Endodermal cell (in vitro differentiated cells): Measurements from ENCODE around the gene ZBTB20. TPM values are rescaled to one million over a fixed set of nuclear protein-coding genes. Genes with fewer than 3 reads are reported as not detected.

Source experiments
- DNase-seq: peaks from one replicate; pipeline ENCODE4 v3.0.0-alpha.2; 2017
- H3K27ac ChIP-seq: 2 replicates; pipeline ENCODE4 v1.5.1; 2013; ENCODE audit warnings: mild to moderate bottlenecking, low read depth, low read length, moderate library complexity
- H3K27me3 ChIP-seq: 2 replicates; pipeline ENCODE4 v1.6.1; 2013; ENCODE audit warnings: mild to moderate bottlenecking, low read length, moderate library complexity; ENCODE audit not compliant: insufficient read depth, control insufficient read depth, poor library complexity, severe bottlenecking
- H3K36me3 ChIP-seq: 2 replicates; pipeline ENCODE4 v1.7.0; 2013; ENCODE audit warnings: mild to moderate bottlenecking, low read length, moderate library complexity; ENCODE audit not compliant: control insufficient read depth, insufficient read depth
- H3K4me1 ChIP-seq: one replicate; pipeline ENCODE4 v1.7.0; 2013; ENCODE audit warnings: low read length; ENCODE audit not compliant: control insufficient read depth, insufficient read depth
- H3K4me3 ChIP-seq: 2 replicates; pipeline ENCODE4 v1.5.1; 2013; ENCODE audit warnings: mild to moderate bottlenecking, low read length, moderate library complexity
- H3K9ac ChIP-seq: 2 replicates; pipeline ENCODE4 v1.6.1; 2013; ENCODE audit warnings: mild to moderate bottlenecking, low read length, moderate library complexity; ENCODE audit not compliant: poor library complexity, severe bottlenecking; ENCODE audit errors: extremely low read depth
- H3K9me3 ChIP-seq: 2 replicates; pipeline ENCODE4 v1.6.1; 2013; ENCODE audit warnings: mild to moderate bottlenecking, low read length, moderate library complexity; ENCODE audit not compliant: control insufficient read depth
- H3K27ac Mint-ChIP-seq: 2 replicates; pipeline ENCODE4 v1.8.0; 2020; ENCODE audit warnings: mixed read lengths
- H3K27me3 Mint-ChIP-seq: 2 replicates; pipeline ENCODE4 v1.8.0; 2021; ENCODE audit warnings: mild to moderate bottlenecking, mixed read lengths; ENCODE audit not compliant: insufficient read depth
- H3K36me3 Mint-ChIP-seq: 2 replicates; pipeline ENCODE4 v1.8.0; 2020; ENCODE audit warnings: low read depth, mixed read lengths
- H3K4me1 Mint-ChIP-seq: 2 replicates; pipeline ENCODE4 v1.8.0; 2020; ENCODE audit warnings: mixed read lengths
- H3K4me3 Mint-ChIP-seq: 2 replicates; pipeline ENCODE4 v1.8.0; 2020; ENCODE audit warnings: mild to moderate bottlenecking, moderate library complexity, mixed read lengths
- H3K9me3 Mint-ChIP-seq: 2 replicates; pipeline ENCODE4 v1.8.0; 2020; ENCODE audit warnings: mild to moderate bottlenecking, mixed read lengths
- WGBS, 2 experiments: methylation state at CpG; one replicate each; pipeline versions ENCODE4 v1.1.5 to v1.1.7; 2013; ENCODE audit warnings: missing lambda C conversion rate in 2 of 2, mixed read lengths in 1 of 2; ENCODE audit not compliant: insufficient coverage in 1 of 2, insufficient read length in 1 of 2; 5-methylcytosine and 5-hydroxymethylcytosine counted together
- total RNA-seq, 2 donors: library from RNA; stranded (reverse); fragmentation: NEBNext Ultra II Directional in 1 of 2; extraction: Animal tissue kit (Norgen Biotek cat#: 25700) in 1 of 2; gene quantifications; 2 replicates in 1 of 2; 3 replicates in 1 of 2; pipeline ENCODE4 v1.2.1, GENCODE V29; 2021
- TF ChIP-seq, protein P1 (sequence below): fragments of 200-600 bp; sonication (generic); conservative IDR thresholded peaks from 2 replicates; pipeline ENCODE4 v1.5.0; 2021; ENCODE audit warnings: antibody characterized with exemption, mild to moderate bottlenecking

Gene ZBTB20
- total RNA-seq, 2 donors from 2014 or later, result 1.6 to 2.9 TPM

- H3K4me3 Mint-ChIP-seq, result peak overlapping the region; percentile 87
- Histone ChIP-seq H3K4me1 (no peaks in the 10 kb centered on the region), H3K27me3 (no peaks in the 10 kb centered on the region), H3K36me3 (no peaks in the 10 kb centered on the region), H3K27ac (peak overlapping the region; percentile 97), H3K4me3 (peak overlapping the region; percentile 87), H3K9ac (peak overlapping the region; percentile 63), H3K9me3 (peaks cover 7% of the 10 kb centered on the region)
- 0% methylated on average over 10 to 53 of the region's 54 CpGs for WGBS, 2 experiments
- no peaks in the 10 kb centered on the region for H3K36me3 Mint-ChIP-seq
- peak; percentile 99 for DNase-seq
- H3K27me3 Mint-ChIP-seq, result no peaks in the 10 kb centered on the region
- peaks cover 2% of the 10 kb centered on the region for H3K4me1 Mint-ChIP-seq
- H3K9me3 Mint-ChIP-seq, result peaks cover 1% of the 10 kb centered on the region
- peak overlapping the region; percentile 92 for H3K27ac Mint-ChIP-seq
- TF ChIP-seq, protein P1, sequence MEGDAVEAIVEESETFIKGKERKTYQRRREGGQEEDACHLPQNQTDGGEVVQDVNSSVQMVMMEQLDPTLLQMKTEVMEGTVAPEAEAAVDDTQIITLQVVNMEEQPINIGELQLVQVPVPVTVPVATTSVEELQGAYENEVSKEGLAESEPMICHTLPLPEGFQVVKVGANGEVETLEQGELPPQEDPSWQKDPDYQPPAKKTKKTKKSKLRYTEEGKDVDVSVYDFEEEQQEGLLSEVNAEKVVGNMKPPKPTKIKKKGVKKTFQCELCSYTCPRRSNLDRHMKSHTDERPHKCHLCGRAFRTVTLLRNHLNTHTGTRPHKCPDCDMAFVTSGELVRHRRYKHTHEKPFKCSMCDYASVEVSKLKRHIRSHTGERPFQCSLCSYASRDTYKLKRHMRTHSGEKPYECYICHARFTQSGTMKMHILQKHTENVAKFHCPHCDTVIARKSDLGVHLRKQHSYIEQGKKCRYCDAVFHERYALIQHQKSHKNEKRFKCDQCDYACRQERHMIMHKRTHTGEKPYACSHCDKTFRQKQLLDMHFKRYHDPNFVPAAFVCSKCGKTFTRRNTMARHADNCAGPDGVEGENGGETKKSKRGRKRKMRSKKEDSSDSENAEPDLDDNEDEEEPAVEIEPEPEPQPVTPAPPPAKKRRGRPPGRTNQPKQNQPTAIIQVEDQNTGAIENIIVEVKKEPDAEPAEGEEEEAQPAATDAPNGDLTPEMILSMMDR, result no peak
Observed at GRCh38 chr3:115147329-115148141, 447 bp upstream of the ZBTB20 start.

DNA sequence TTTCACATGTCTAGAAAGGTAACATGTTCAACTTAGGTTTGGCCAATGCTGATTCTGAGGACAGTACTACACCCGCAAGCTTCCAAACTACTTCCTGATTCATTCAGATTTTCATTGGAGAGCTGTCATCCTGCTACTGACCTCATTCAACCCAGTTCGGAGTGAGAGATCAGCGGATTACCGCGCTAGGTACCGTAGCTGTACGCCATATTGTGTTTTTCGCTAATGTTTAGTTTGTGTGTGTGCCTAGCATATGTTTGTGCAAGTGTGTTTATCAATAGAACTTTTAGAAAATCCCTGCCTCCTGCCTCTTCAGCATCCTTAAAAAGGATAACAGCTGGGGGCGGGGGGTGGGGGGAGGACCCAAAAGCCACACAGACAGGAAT lies 1.1 kb downstream of the ZBTB20 start:
- Mint-ChIP-seq H3K27me3 (no peaks in the 10 kb centered on the region), H3K27ac (peak overlapping the region; percentile 95), H3K9me3 (peaks cover 1% of the 10 kb centered on the region), H3K4me3 (peak overlapping the region; percentile 87), H3K36me3 (no peaks in the 10 kb centered on the region), H3K4me1 (peaks cover 2% of the 10 kb centered on the region)
- peak overlapping the region; percentile 62 for H3K9ac ChIP-seq
- no peaks in the 10 kb centered on the region for H3K4me1 ChIP-seq
- H3K27me3 ChIP-seq, result no peaks in the 10 kb centered on the region
- peak overlapping the region; percentile 88 for H3K4me3 ChIP-seq
- 7 to 21% methylated on average over 1 to 9 of the region's 9 CpGs for WGBS, 2 experiments
- TF ChIP-seq, protein P1, result no peak
- no peaks in the 10 kb centered on the region for H3K36me3 ChIP-seq
- peak overlapping the region; percentile 88 for H3K27ac ChIP-seq
- peaks cover 7% of the 10 kb centered on the region for H3K9me3 ChIP-seq
- peak; percentile 62 for DNase-seq

DNA sequence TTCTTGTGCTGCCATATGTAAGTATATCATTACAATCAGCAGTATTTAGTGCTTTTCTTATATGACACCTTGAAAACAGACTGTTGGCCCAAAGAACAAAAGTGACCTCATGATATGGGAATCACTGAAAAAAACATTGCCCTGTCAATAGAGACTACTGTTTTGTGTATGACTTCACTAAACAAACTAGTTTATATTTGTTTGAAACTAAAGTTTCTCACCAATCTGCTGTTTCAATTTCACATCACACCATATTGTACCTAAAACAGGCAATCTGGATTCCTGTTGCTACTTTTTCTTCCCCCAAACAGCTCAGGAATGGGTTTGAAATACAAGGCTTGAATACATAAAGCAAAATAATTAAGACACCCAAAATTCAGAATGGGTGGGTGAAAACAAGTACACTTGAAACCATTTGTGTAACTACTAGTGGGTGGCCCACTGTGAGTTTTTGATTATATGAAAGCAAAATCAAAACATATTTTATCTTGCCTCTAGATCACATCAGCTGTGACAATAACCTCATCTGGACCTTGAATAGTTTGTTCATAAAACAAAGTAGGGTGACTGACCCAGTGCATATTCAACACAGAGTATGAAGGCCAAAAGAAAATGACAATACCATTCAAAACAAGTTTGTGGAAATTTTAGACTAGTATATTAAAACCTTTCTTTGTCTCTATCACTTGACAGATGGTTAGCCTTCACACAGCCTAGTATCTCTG lies 5.9 kb downstream of the ZBTB20 start:
- no peak overlapping the region for H3K27ac Mint-ChIP-seq
- TF ChIP-seq, protein P1, result no peak
- H3K9me3 Mint-ChIP-seq, result no peaks in the 10 kb centered on the region
- Histone ChIP-seq H3K27me3 (no peaks in the 10 kb centered on the region), H3K9ac (no peak overlapping the region), H3K4me1 (no peaks in the 10 kb centered on the region), H3K27ac (no peak overlapping the region), H3K9me3 (no peaks in the 10 kb centered on the region), H3K4me3 (no peak overlapping the region), H3K36me3 (no peaks in the 10 kb centered on the region)
- H3K27me3 Mint-ChIP-seq, result no peaks in the 10 kb centered on the region
- no peak for DNase-seq
- H3K4me3 Mint-ChIP-seq, result no peak overlapping the region
- no peaks in the 10 kb centered on the region for H3K4me1 Mint-ChIP-seq
- H3K36me3 Mint-ChIP-seq, result no peaks in the 10 kb centered on the region
